Thymus (tissue), 11 donors: ENCODE results near the gene TLCD2. TPM values are rescaled to one million over a fixed set of nuclear protein-coding genes. Genes with fewer than 3 reads are reported as not detected.
"Not testable (repeated sequence)": the region's sequence is repeated elsewhere in the genome, so short reads cannot be mapped to it uniquely, and the experiment has no call there.

Experiments
- DNase-seq, 9 donors: peaks; one replicate each; pipeline ENCODE4 v3.0.0-alpha.2; 2013; ENCODE audit warnings: low spot score in 9 of 9, low read depth in 6 of 9, missing footprints in 1 of 9
- H3K27ac ChIP-seq, 2 donors: one replicate each; pipeline ENCODE4 v1.5.1; 2013; ENCODE audit warnings: control low read depth in 1 of 2, low read depth in 1 of 2, low read length in 1 of 2, mild to moderate bottlenecking in 1 of 2, moderate library complexity in 1 of 2
- H3K27me3 ChIP-seq, 2 donors: one replicate each; pipeline ENCODE4 v1.5.1; 2013; ENCODE audit warnings: low read length in 1 of 2; ENCODE audit not compliant: control insufficient read depth in 2 of 2, insufficient read depth in 1 of 2
- H3K36me3 ChIP-seq, 2 donors: one replicate each; pipeline ENCODE4 v1.5.1; 2013; ENCODE audit warnings: low read length in 1 of 2, mild to moderate bottlenecking in 1 of 2, moderate library complexity in 1 of 2; ENCODE audit not compliant: control insufficient read depth in 2 of 2, insufficient read depth in 2 of 2
- H3K4me1 ChIP-seq, 2 donors: one replicate each; pipeline ENCODE4 v1.5.1; 2013; ENCODE audit warnings: low read length in 2 of 2; ENCODE audit not compliant: control insufficient read depth in 2 of 2, insufficient read depth in 2 of 2
- H3K4me3 ChIP-seq, 2 donors: one replicate each; pipeline ENCODE4 v1.5.1; 2013; ENCODE audit warnings: low read length in 2 of 2, control low read depth in 1 of 2, mild to moderate bottlenecking in 1 of 2
- H3K9me3 ChIP-seq, 2 donors: one replicate each; pipeline ENCODE4 v1.5.1; 2013; ENCODE audit warnings: low read length in 1 of 2, mild to moderate bottlenecking in 1 of 2; ENCODE audit not compliant: control insufficient read depth in 2 of 2, insufficient read depth in 1 of 2
- WGBS: extraction: QIAGEN DNeasy Blood & Tissue Kit; methylation state at CpG from one replicate; pipeline ENCODE4 v1.1.7; 2013; 5-methylcytosine and 5-hydroxymethylcytosine counted together
- polyA plus RNA-seq: library from polyadenylated mRNA; stranded (reverse); fragments of 200-250 nt; gene quantifications from one replicate; pipeline ENCODE4 v1.2.3, GENCODE V29; 2013
- total RNA-seq: library from RNA; stranded (reverse); fragments of 120-200 nt; gene quantifications from one replicate; pipeline ENCODE4 v1.2.4, GENCODE V29; 2013
- donor health status: healthy.

Gene TLCD2
- total and polyA plus RNA-seq, 2 donors: 0.24 to 1.5 TPM

GRCh38 chr17:1684378-1685189, 25.6 kb downstream of the TLCD2 start, which contains the start of gene PRPF8:
Gene PRPF8 (minus strand): TSS chr17:1684867. CDS start chr17:1684571, 296 bp downstream.
- DNase-seq: peak; percentile 95 to 99 (median 97)
- WGBS: under 1% methylated on average over 72 of the region's 72 CpGs
- peaks cover 12 to 17% of the 10 kb centered on the region in 2 donors for H3K4me1 ChIP-seq

DNA sequence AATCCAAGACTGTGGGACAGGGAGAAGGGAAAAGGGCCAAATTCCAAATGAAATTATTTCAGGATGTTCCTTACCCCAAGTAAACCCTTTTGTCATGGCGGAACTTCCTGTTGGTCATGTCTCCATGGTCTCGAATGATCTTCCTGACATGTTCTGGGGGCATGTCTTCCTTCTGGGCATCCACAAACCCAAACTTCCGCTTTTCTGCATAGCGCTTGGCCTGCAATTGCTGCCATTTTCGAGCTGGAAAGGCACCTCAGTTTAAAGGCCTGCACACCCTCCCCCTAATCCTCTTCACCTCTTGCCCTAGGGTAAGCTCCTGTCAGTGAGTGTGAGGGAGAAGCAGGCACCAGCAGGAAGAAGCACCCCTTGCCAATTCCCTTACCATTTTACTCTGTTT, 26.7 kb downstream of the TLCD2 start:
- H3K9me3 ChIP-seq: no peaks in the 10 kb centered on the region
- H3K27ac ChIP-seq: no peak overlapping the region
- H3K36me3 ChIP-seq: peaks cover 42 to 51% of the 10 kb centered on the region in 2 donors

More at GRCh38 chr17:1684378-1685189, 25.6 kb downstream of the TLCD2 start, which contains the start of gene PRPF8:
- H3K9me3 ChIP-seq: no peaks in the 10 kb centered on the region
- H3K36me3 ChIP-seq: peaks cover 31 to 39% of the 10 kb centered on the region in 2 donors
- H3K4me3 ChIP-seq: peak within 1 kb of the TSS; percentile 99
- H3K27ac ChIP-seq: peak within 1 kb of the TSS; percentile 93 to 97
- peaks cover 0 to 2% of the 10 kb centered on the region in 2 donors for H3K27me3 ChIP-seq

GRCh38 chr17:1676401-1676800, 33.8 kb downstream of the TLCD2 start:
- no peak overlapping the region for H3K27ac ChIP-seq
- H3K9me3 ChIP-seq: no peaks in the 10 kb centered on the region
- H3K4me1 ChIP-seq: no peaks in the 10 kb centered on the region
- WGBS: 98% methylated on average over 13 of the region's 13 CpGs
- no peak overlapping the region for H3K4me3 ChIP-seq
- H3K27me3 ChIP-seq: no peaks in the 10 kb centered on the region
- peaks cover 93 to 97% of the 10 kb centered on the region in 2 donors for H3K36me3 ChIP-seq
- no peak for DNase-seq

More for the DNA sequence above, 26.7 kb downstream of the TLCD2 start:
- no peak for DNase-seq
- Histone ChIP-seq H3K27me3 (peaks cover 0 to 2% of the 10 kb centered on the region in 2 donors), H3K4me1 (peaks cover 12 to 17% of the 10 kb centered on the region in 2 donors), H3K4me3 (peak overlapping the region; percentile 99)
- WGBS: 85% methylated on average over 5 of the region's 5 CpGs

- H3K9me3 ChIP-seq: no peaks in the 10 kb centered on the region
- no peak overlapping the region for H3K27ac ChIP-seq
- H3K36me3 ChIP-seq: peaks cover 84 to 93% of the 10 kb centered on the region in 2 donors
- 98% methylated on average over 26 of the region's 26 CpGs for WGBS
- no peak for DNase-seq
- H3K4me3 ChIP-seq: no peak overlapping the region
- no peaks in the 10 kb centered on the region for H3K4me1 ChIP-seq
- no peaks in the 10 kb centered on the region for H3K27me3 ChIP-seq
Observed at GRCh38 chr17:1673041-1673785, 37.0 kb downstream of the TLCD2 start.

DNA sequence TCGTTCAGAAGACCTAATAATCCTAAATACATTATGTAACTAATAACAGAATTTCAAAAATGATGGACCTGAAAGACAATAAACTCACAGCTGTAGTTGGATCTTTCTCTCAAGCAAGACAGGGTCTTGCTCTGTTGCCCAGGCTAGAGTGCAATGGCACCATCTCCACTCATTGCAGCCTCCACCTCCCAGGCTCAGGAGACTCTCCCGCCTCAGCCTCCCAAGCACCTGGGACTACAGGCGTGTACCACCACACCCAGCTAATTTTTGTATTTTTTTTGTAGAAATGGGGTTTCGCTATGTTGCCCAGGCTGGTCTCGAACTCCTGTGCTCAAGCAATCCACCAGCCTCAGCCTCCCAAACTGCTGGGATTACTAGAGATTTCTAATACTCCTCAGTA, 46.2 kb downstream of the TLCD2 start:
- not testable (repeated sequence) for H3K27ac ChIP-seq, H3K4me3 ChIP-seq, H3K9me3 ChIP-seq, H3K27me3 ChIP-seq, H3K4me1 ChIP-seq, DNase-seq
- H3K36me3 ChIP-seq: peaks cover 79 to 80% of the 10 kb centered on the region in 2 donors
- 99% methylated on average over 5 of the region's 5 CpGs for WGBS

- no peak for DNase-seq
- WGBS: 98% methylated on average over 12 of the region's 12 CpGs
- Histone ChIP-seq H3K27ac (no peak overlapping the region), H3K9me3 (no peaks in the 10 kb centered on the region), H3K27me3 (no peaks in the 10 kb centered on the region), H3K36me3 (peaks cover 80 to 86% of the 10 kb centered on the region in 2 donors), H3K4me1 (no peaks in the 10 kb centered on the region), H3K4me3 (no peak overlapping the region)
Observed at GRCh38 chr17:1661045-1661444, 49.1 kb downstream of the TLCD2 start.

GRCh38 chr17:1658100-1658499, 52.1 kb downstream of the TLCD2 start:
- Histone ChIP-seq H3K4me1 (no peaks in the 10 kb centered on the region), H3K36me3 (peaks cover 90 to 91% of the 10 kb centered on the region in 2 donors), H3K27ac (no peak overlapping the region), H3K27me3 (no peaks in the 10 kb centered on the region), H3K4me3 (no peak overlapping the region), H3K9me3 (no peaks in the 10 kb centered on the region)
- 99% methylated on average over 9 of the region's 9 CpGs for WGBS
- DNase-seq: no peak

DNA sequence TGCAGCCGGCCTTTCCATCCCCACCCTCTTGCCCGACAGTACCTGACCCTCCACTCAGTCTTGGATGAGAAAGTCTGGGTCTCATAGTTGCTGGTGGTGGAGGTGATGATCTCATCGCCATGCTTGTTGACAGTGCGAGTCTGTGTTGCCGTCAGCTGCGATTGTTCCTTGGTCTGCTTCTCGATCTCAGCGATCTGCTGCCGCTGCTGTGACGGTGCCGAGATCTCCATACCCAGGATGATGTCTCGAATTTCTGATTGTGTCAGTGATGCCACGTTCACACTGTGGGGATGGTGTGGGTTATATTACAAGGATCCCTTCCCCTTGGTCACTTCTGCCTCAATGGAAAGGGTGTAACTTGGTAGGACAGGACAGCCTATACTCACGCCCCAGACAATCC, 56.4 kb downstream of the TLCD2 start:
- peaks cover 80 to 84% of the 10 kb centered on the region in 2 donors for H3K36me3 ChIP-seq
- H3K4me3 ChIP-seq: no peak overlapping the region
- DNase-seq: no peak
- 97% methylated on average over 14 of the region's 14 CpGs for WGBS
- peaks cover 10% of the 10 kb centered on the region in 2 donors for H3K4me1 ChIP-seq
- no peak overlapping the region for H3K27ac ChIP-seq
- H3K9me3 ChIP-seq: no peaks in the 10 kb centered on the region
- H3K27me3 ChIP-seq: no peaks in the 10 kb centered on the region

DNA sequence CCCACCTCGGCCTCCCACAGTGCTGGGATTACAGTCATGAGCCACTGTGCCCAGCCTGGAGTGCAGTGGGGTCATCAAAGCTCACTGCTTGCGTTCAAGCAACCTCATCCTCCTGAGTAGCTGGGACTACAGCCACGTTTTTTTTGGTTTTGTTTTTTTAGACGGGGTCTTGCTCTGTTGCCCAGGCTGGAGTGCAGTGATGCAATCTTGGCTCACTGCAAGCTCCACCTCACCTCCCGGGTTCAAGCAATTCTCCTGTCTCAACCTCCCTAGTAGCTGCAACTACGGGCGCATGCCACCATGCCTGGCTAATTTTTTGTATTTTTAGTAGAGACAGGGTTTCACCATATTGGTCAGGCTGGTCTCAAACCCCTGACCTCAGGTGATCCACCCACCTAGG, 57.4 kb downstream of the TLCD2 start:
- H3K27ac ChIP-seq, H3K4me3 ChIP-seq, H3K9me3 ChIP-seq, DNase-seq, H3K27me3 ChIP-seq: not testable (repeated sequence)
- 97% methylated on average over 7 of the region's 7 CpGs for WGBS
- H3K36me3 ChIP-seq: peaks cover 71 to 75% of the 10 kb centered on the region in 2 donors
- peaks cover 15 to 19% of the 10 kb centered on the region in 2 donors for H3K4me1 ChIP-seq
